ENCODE results near the gene CX3CL1. TPM values are rescaled to one million over a fixed set of nuclear protein-coding genes. Genes with fewer than 3 reads are reported as not detected.
A peak's percentile ranks its signal among the peaks of the same experiment; 100 is the strongest.

Gene CX3CL1
- total and polyA plus RNA-seq, 10 of the 15 experiments (the other 5 are each of a cell fraction or from before 2014, with no cell fraction given): 0.03 to 1.2 (median 0.46) TPM

- TF ChIP-seq NFYA (IDR thresholded peaks at IDR 0.05; ENCODE audit: borderline replicate concordance, low read depth, low read length) (no peak), JUND (IDR thresholded peaks at IDR 0.05; ENCODE audit: low read depth, low read length) (no peak), NFXL1 (IDR thresholded peaks at IDR 0.05; ENCODE audit: borderline replicate concordance) (no peak), ATF7 (IDR thresholded peaks at IDR 0.05; ENCODE audit: low read depth) (no peak), CEBPB (IDR thresholded peaks at IDR 0.05; ENCODE audit: borderline replicate concordance in 1 of 2, low read depth in 2 of 2, low read length in 2 of 2) (no peak), BCL3 (IDR thresholded peaks at IDR 0.05; ENCODE audit: borderline replicate concordance, insufficient read depth, low read depth, low read length, poor library complexity, severe bottlenecking) (no peak), NR2F1 (conservative IDR thresholded peaks at IDR 0.05) (peak; percentile 80), SIN3A (IDR thresholded peaks at IDR 0.05; ENCODE audit: low read depth, low read length) (no peak), RELA (IDR thresholded peaks at IDR 0.05; ENCODE audit: borderline replicate concordance, partially characterized antibody) (no peak), HDGF (IDR thresholded peaks at IDR 0.05) (no peak), ZNF207 (IDR thresholded peaks at IDR 0.05; ENCODE audit: borderline replicate concordance) (no peak), ESRRA (IDR thresholded peaks at IDR 0.05; ENCODE audit: low read length) (no peak), IRF5 (IDR thresholded peaks at IDR 0.05; ENCODE audit: borderline replicate concordance) (no peak), EZH2 (IDR thresholded peaks at IDR 0.05; ENCODE audit: borderline replicate concordance, control insufficient read depth, low read depth, low read length) (no peak), ZSCAN29 (IDR thresholded peaks at IDR 0.05) (no peak), CHD4 (IDR thresholded peaks at IDR 0.05) (no peak), YBX1 (IDR thresholded peaks at IDR 0.05) (no peak), POLR2A (IDR thresholded peaks at IDR 0.05; ENCODE audit: low read depth, low read length) (no peak), POU2F2 (IDR thresholded peaks at IDR 0.05; ENCODE audit: borderline replicate concordance, low read depth, low read length) (no peak), CREB1 (IDR thresholded peaks at IDR 0.05; ENCODE audit: low read depth) (no peak), WRNIP1 (IDR thresholded peaks at IDR 0.05; ENCODE audit: borderline replicate concordance, low read depth, low read length) (no peak), EED (IDR thresholded peaks at IDR 0.05; ENCODE audit: low read depth) (0 out of 2 replicates have a peak, but pooled peaks have one; percentile 29), RUNX3 (IDR thresholded peaks at IDR 0.05; ENCODE audit: low read length) (no peak), CTCF (IDR thresholded peaks at IDR 0.05 in 2 of 3, conservative IDR thresholded peaks at IDR 0.05 in 1 of 3; ENCODE audit: control insufficient read depth in 2 of 3, extremely low read depth in 1 of 3, insufficient read depth in 1 of 3, low read depth in 3 of 3, low read length in 3 of 3) (no peak; a peak in 1 of 6 replicates), BMI1 (IDR thresholded peaks at IDR 0.05; ENCODE audit: borderline replicate concordance) (no peak), TCF12 (IDR thresholded peaks at IDR 0.05; ENCODE audit: low read depth, low read length) (peak; percentile 92), SIX5 (IDR thresholded peaks at IDR 0.05; ENCODE audit: low read depth, low read length, severe bottlenecking) (no peak), HCFC1 (IDR thresholded peaks at IDR 0.05; ENCODE audit: low read length) (no peak), DPF2 (IDR thresholded peaks at IDR 0.05) (peak; percentile 57; the same call in 1 of the 2 replicates)
These were observed 39.2 kb downstream of the CX3CL1 start (continued) for GRCh38 chr16:57411362-57411976.
